ENCODE data around the gene PIP5KL1. TPM values are rescaled to one million over a fixed set of nuclear protein-coding genes. Genes with fewer than 3 reads are reported as not detected.

PIP5KL1 gene
- total and polyA plus RNA-seq, 2 experiments from 2014 or later = 13.4 to 19.5 TPM

- TF ChIP-seq, protein P1, sequence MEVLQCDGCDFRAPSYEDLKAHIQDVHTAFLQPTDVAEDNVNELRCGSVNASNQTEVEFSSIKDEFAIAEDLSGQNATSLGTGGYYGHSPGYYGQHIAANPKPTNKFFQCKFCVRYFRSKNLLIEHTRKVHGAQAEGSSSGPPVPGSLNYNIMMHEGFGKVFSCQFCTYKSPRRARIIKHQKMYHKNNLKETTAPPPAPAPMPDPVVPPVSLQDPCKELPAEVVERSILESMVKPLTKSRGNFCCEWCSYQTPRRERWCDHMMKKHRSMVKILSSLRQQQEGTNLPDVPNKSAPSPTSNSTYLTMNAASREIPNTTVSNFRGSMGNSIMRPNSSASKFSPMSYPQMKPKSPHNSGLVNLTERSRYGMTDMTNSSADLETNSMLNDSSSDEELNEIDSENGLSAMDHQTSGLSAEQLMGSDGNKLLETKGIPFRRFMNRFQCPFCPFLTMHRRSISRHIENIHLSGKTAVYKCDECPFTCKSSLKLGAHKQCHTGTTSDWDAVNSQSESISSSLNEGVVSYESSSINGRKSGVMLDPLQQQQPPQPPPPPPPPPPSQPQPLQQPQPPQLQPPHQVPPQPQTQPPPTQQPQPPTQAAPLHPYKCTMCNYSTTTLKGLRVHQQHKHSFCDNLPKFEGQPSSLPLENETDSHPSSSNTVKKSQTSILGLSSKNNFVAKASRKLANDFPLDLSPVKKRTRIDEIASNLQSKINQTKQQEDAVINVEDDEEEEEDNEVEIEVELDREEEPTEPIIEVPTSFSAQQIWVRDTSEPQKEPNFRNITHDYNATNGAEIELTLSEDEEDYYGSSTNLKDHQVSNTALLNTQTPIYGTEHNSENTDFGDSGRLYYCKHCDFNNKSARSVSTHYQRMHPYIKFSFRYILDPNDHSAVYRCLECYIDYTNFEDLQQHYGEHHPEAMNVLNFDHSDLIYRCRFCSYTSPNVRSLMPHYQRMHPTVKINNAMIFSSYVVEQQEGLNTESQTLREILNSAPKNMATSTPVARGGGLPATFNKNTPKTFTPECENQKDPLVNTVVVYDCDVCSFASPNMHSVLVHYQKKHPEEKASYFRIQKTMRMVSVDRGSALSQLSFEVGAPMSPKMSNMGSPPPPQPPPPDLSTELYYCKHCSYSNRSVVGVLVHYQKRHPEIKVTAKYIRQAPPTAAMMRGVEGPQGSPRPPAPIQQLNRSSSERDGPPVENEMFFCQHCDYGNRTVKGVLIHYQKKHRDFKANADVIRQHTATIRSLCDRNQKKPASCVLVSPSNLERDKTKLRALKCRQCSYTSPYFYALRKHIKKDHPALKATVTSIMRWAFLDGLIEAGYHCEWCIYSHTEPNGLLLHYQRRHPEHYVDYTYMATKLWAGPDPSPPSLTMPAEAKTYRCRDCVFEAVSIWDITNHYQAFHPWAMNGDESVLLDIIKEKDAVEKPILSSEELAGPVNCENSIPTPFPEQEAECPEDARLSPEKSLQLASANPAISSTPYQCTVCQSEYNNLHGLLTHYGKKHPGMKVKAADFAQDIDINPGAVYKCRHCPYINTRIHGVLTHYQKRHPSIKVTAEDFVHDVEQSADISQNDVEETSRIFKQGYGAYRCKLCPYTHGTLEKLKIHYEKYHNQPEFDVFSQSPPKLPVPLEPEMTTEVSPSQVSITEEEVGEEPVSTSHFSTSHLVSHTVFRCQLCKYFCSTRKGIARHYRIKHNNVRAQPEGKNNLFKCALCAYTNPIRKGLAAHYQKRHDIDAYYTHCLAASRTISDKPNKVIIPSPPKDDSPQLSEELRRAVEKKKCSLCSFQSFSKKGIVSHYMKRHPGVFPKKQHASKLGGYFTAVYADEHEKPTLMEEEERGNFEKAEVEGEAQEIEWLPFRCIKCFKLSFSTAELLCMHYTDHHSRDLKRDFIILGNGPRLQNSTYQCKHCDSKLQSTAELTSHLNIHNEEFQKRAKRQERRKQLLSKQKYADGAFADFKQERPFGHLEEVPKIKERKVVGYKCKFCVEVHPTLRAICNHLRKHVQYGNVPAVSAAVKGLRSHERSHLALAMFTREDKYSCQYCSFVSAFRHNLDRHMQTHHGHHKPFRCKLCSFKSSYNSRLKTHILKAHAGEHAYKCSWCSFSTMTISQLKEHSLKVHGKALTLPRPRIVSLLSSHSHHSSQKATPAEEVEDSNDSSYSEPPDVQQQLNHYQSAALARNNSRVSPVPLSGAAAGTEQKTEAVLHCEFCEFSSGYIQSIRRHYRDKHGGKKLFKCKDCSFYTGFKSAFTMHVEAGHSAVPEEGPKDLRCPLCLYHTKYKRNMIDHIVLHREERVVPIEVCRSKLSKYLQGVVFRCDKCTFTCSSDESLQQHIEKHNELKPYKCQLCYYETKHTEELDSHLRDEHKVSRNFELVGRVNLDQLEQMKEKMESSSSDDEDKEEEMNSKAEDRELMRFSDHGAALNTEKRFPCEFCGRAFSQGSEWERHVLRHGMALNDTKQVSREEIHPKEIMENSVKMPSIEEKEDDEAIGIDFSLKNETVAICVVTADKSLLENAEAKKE (CRISPR knock-in tag; IDR thresholded peaks at IDR 0.05) = no peak
- TF ChIP-seq STAT1 (IDR thresholded peaks at IDR 0.05; ENCODE audit: unreplicated experiment) (no peak), ZNF331 (CRISPR knock-in tag; IDR thresholded peaks at IDR 0.05; ENCODE audit: low read depth) (no peak), NANOG (IDR thresholded peaks at IDR 0.05; ENCODE audit: borderline replicate concordance) (no peak), ZNF114 (CRISPR knock-in tag; IDR thresholded peaks at IDR 0.05) (no peak), JUNB (IDR thresholded peaks at IDR 0.05; ENCODE audit: unreplicated experiment) (no peak), CREB1 (CRISPR knock-in tag; IDR thresholded peaks at IDR 0.05; ENCODE audit: low read depth) (no peak), POLR2AphosphoS5 (IDR thresholded peaks at IDR 0.05; ENCODE audit: low read depth) (no peak), EZH2phosphoT487 (IDR thresholded peaks at IDR 0.05; ENCODE audit: unreplicated experiment) (no peak)
- TF ChIP-seq, protein P2, sequence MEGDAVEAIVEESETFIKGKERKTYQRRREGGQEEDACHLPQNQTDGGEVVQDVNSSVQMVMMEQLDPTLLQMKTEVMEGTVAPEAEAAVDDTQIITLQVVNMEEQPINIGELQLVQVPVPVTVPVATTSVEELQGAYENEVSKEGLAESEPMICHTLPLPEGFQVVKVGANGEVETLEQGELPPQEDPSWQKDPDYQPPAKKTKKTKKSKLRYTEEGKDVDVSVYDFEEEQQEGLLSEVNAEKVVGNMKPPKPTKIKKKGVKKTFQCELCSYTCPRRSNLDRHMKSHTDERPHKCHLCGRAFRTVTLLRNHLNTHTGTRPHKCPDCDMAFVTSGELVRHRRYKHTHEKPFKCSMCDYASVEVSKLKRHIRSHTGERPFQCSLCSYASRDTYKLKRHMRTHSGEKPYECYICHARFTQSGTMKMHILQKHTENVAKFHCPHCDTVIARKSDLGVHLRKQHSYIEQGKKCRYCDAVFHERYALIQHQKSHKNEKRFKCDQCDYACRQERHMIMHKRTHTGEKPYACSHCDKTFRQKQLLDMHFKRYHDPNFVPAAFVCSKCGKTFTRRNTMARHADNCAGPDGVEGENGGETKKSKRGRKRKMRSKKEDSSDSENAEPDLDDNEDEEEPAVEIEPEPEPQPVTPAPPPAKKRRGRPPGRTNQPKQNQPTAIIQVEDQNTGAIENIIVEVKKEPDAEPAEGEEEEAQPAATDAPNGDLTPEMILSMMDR (conservative IDR thresholded peaks at IDR 0.05; ENCODE audit: low read depth in 2 of 2) = no peak
- TF ChIP-seq, protein P3, sequence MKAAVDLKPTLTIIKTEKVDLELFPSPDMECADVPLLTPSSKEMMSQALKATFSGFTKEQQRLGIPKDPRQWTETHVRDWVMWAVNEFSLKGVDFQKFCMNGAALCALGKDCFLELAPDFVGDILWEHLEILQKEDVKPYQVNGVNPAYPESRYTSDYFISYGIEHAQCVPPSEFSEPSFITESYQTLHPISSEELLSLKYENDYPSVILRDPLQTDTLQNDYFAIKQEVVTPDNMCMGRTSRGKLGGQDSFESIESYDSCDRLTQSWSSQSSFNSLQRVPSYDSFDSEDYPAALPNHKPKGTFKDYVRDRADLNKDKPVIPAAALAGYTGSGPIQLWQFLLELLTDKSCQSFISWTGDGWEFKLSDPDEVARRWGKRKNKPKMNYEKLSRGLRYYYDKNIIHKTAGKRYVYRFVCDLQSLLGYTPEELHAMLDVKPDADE (IDR thresholded peaks at IDR 0.05) = no peak
These were observed 40.1 kb upstream of the PIP5KL1 start (continued) for GRCh38 chr9:127970401-127971313.
